Right cardiac atrium (tissue), 5 donors: Measurements from ENCODE around the gene GNB5. TPM values are rescaled to one million over a fixed set of nuclear protein-coding genes. Genes with fewer than 3 reads are reported as not detected.

Experiments used
- ATAC-seq, 2 donors: fragments of 200-7000 bp; cut with Tn5 transposase; one replicate each; pipeline versions ENCODE4 v1.8.0 to v1.9.1; 2020; ENCODE audit warnings: moderate library complexity in 2 of 2, mild to moderate bottlenecking in 1 of 2
- DNase-seq, 3 donors: peaks; one replicate each; pipeline ENCODE4 v3.0.0-alpha.2; 2020
- H3K27ac ChIP-seq: one replicate; pipeline ENCODE4 v1.5.1; 2013; ENCODE audit warnings: mild to moderate bottlenecking, low read length, control low read depth, moderate library complexity
- H3K27me3 ChIP-seq: one replicate; pipeline ENCODE4 v1.6.1; 2013; ENCODE audit not compliant: control insufficient read depth, insufficient read depth
- H3K4me1 ChIP-seq: one replicate; pipeline ENCODE4 v1.6.1; 2013; ENCODE audit warnings: low read length; ENCODE audit not compliant: control insufficient read depth, insufficient read depth
- H3K4me3 ChIP-seq: one replicate; pipeline ENCODE4 v1.5.1; 2013; ENCODE audit warnings: low read length, control low read depth
- H3K9me3 ChIP-seq: one replicate; pipeline ENCODE4 v1.6.1; 2013; ENCODE audit warnings: low read length; ENCODE audit not compliant: control insufficient read depth
- WGBS: extraction: QIAGEN DNeasy Blood & Tissue Kit; methylation state at CpG from one replicate; pipeline ENCODE4 v1.1.7; 2013; 5-methylcytosine and 5-hydroxymethylcytosine counted together
- intact Hi-C, 4 donors: fragments of 100-400 bp; cut with DNase I; formaldehyde crosslinking; loops; one replicate each; pipeline versions ENCODE4 v1.11.0 to v1.14.0; 2022 to 2023
- polyA plus RNA-seq: library from polyadenylated mRNA; stranded (reverse); fragments of 200-250 nt; gene quantifications from one replicate; pipeline ENCODE4 v1.2.3, GENCODE V29; 2013
- total RNA-seq, 4 donors: library from RNA; stranded (reverse); fragmentation: NEBNext Ultra II Directional; extraction: Animal tissue kit (Norgen Biotek cat#: 25700); gene quantifications; one replicate each; pipeline ENCODE4 v1.2.1, GENCODE V29; 2021
- donor health status: healthy with polysubstance abuse.
- donor health status: DM: no; HTN: yes; CAD: no.
- donor health status: DM: no; HTN: no; CAD: no.
- donor health status: DM: no; HTN: yes; CAD: no; lungs with severe emphysema.
- donor health status: DM: yes; HTN: yes; CAD: no.

Gene GNB5
- total and polyA plus RNA-seq, 5 donors, result 19.5 to 50.9 (median 36.3) TPM

- DNase-seq, result no peak
- Histone ChIP-seq H3K27ac (no peak overlapping the region), H3K9me3 (no peaks in the 10 kb centered on the region), H3K4me3 (no peak overlapping the region), H3K27me3 (no peaks in the 10 kb centered on the region), H3K4me1 (no peaks in the 10 kb centered on the region)
- intact Hi-C loops, result no loop called here
- no peak for ATAC-seq
- WGBS, result 87% methylated on average over 4 of the region's 4 CpGs
Measured at GRCh38 chr15:52140646-52141045, 50.5 kb downstream of the GNB5 start.

GRCh38 chr15:52139599-52140462, 51.4 kb downstream of the GNB5 start:
- DNase-seq (peak; percentile 68 to 88 (median 79)), ATAC-seq (peak; percentile 49 to 52)
- Histone ChIP-seq H3K27ac (no peak overlapping the region), H3K27me3 (no peaks in the 10 kb centered on the region), H3K9me3 (no peaks in the 10 kb centered on the region), H3K4me1 (no peaks in the 10 kb centered on the region), H3K4me3 (no peak overlapping the region)
- intact Hi-C loops, result no loop called here
- WGBS, result 62% methylated on average over 17 of the region's 17 CpGs

GRCh38 chr15:52137432-52138357, 53.5 kb downstream of the GNB5 start:
- Histone ChIP-seq H3K4me1 (no peaks in the 10 kb centered on the region), H3K4me3 (no peak overlapping the region), H3K9me3 (no peaks in the 10 kb centered on the region), H3K27ac (no peak overlapping the region), H3K27me3 (no peaks in the 10 kb centered on the region)
- WGBS, result 78% methylated on average over 12 of the region's 12 CpGs
- intact Hi-C loops, result no loop called here
- ATAC-seq (no peak), DNase-seq (no peak)

GRCh38 chr15:52136442-52136980, 54.7 kb downstream of the GNB5 start:
- DNase-seq (no peak), ATAC-seq (no peak)
- 66% methylated on average over 6 of the region's 6 CpGs for WGBS
- Histone ChIP-seq H3K4me3 (no peak overlapping the region), H3K27ac (no peak overlapping the region), H3K27me3 (no peaks in the 10 kb centered on the region), H3K9me3 (no peaks in the 10 kb centered on the region), H3K4me1 (no peaks in the 10 kb centered on the region)
- intact Hi-C loops, result no loop called here

- Histone ChIP-seq H3K9me3 (no peaks in the 10 kb centered on the region), H3K4me3 (no peak overlapping the region), H3K27me3 (no peaks in the 10 kb centered on the region), H3K4me1 (no peaks in the 10 kb centered on the region), H3K27ac (no peak overlapping the region)
- DNase-seq (no peak), ATAC-seq (peak in 1 of 2 donors; percentile 20)
- intact Hi-C loops, result no loop called here
- WGBS, result 90% methylated on average over 5 of the region's 5 CpGs
Measured at GRCh38 chr15:52134502-52135144, 56.6 kb downstream of the GNB5 start.

- WGBS, result 89% methylated on average over 10 of the region's 10 CpGs
- ATAC-seq (no peak), DNase-seq (no peak)
- intact Hi-C loops, result no loop called here
- Histone ChIP-seq H3K27me3 (no peaks in the 10 kb centered on the region), H3K4me1 (no peaks in the 10 kb centered on the region), H3K9me3 (no peaks in the 10 kb centered on the region), H3K27ac (no peak overlapping the region), H3K4me3 (no peak overlapping the region)
Measured at GRCh38 chr15:52133510-52134220, 57.5 kb downstream of the GNB5 start.

- intact Hi-C loops, result no loop called here
- no peaks in the 10 kb centered on the region for H3K9me3 ChIP-seq
- no peak overlapping the region for H3K4me3 ChIP-seq
- no peaks in the 10 kb centered on the region for H3K4me1 ChIP-seq
- no peaks in the 10 kb centered on the region for H3K27me3 ChIP-seq
- ATAC-seq (no peak), DNase-seq (no peak)
- no peak overlapping the region for H3K27ac ChIP-seq
Measured at GRCh38 chr15:52132066-52132465, 59.1 kb downstream of the GNB5 start.

GRCh38 chr15:52128568-52128967, 62.6 kb downstream of the GNB5 start:
- WGBS, result 98% methylated on average over 3 of the region's 3 CpGs
- Histone ChIP-seq H3K4me3 (no peak overlapping the region), H3K4me1 (no peaks in the 10 kb centered on the region), H3K9me3 (no peaks in the 10 kb centered on the region), H3K27me3 (no peaks in the 10 kb centered on the region), H3K27ac (no peak overlapping the region)
- ATAC-seq, result no peak
- DNase-seq, result no peak
- intact Hi-C loops, result no loop called here

GRCh38 chr15:52124270-52124880, 66.8 kb downstream of the GNB5 start:
- intact Hi-C loops, result no loop called here
- no peaks in the 10 kb centered on the region for H3K4me1 ChIP-seq
- DNase-seq (no peak), ATAC-seq (no peak)
- no peak overlapping the region for H3K4me3 ChIP-seq
- WGBS, result 73% methylated on average over 11 of the region's 11 CpGs
- H3K27ac ChIP-seq, result no peak overlapping the region
- H3K27me3 ChIP-seq, result no peaks in the 10 kb centered on the region
- H3K9me3 ChIP-seq, result no peaks in the 10 kb centered on the region

- 77% methylated on average over 2 of the region's 2 CpGs for WGBS
- Histone ChIP-seq H3K4me3 (no peak overlapping the region), H3K9me3 (no peaks in the 10 kb centered on the region), H3K27me3 (no peaks in the 10 kb centered on the region), H3K4me1 (no peaks in the 10 kb centered on the region), H3K27ac (no peak overlapping the region)
- DNase-seq (no peak), ATAC-seq (no peak)
- intact Hi-C loops, result no loop called here
Measured at GRCh38 chr15:52121896-52122295, 69.3 kb downstream of the GNB5 start.
